ENCODE data around the gene ZCCHC3.
"Not testable (repeated sequence)": the region's sequence is repeated elsewhere in the genome, so short reads cannot be mapped to it uniquely, and the experiment has no call there.

ZCCHC3 gene

GRCh38 chr20:329851-330232 is 32.5 kb downstream of the ZCCHC3 start:
- H3K4me1 ChIP-seq = peaks cover 0 to 41% (median 16%) of the 10 kb centered on the region in 4 donors
- intact Hi-C loops (cut with DNase I; ENCODE audit: low total_unique reads) = loop anchor here (5.0 kb wide), 1 partner anchor 118 kb away; no protein-coding TSS in a partner anchor
- DNase-seq = no peak
- TF ChIP-seq CTCF (IDR thresholded peaks at IDR 0.05) = no peak
- no peaks in the 10 kb centered on the region for H3K9me3 ChIP-seq
- peak overlapping the region in 1 of 2 donors; percentile 95 for H3K27ac ChIP-seq
- no peaks in the 10 kb centered on the region for H3K27me3 ChIP-seq
- no peak overlapping the region for H3K4me3 ChIP-seq
- H3K36me3 ChIP-seq = peaks cover 0 to 7% (median 0%) of the 10 kb centered on the region in 3 donors

- Histone ChIP-seq H3K36me3 (peaks cover 0 to 7% (median 0%) of the 10 kb centered on the region in 3 donors), H3K27ac (peak overlapping the region in 1 of 2 donors; percentile 95), H3K9me3 (no peaks in the 10 kb centered on the region), H3K4me3 (no peak overlapping the region), H3K4me1 (peaks cover 0 to 41% (median 16%) of the 10 kb centered on the region in 4 donors), H3K27me3 (no peaks in the 10 kb centered on the region)
- intact Hi-C loops (cut with DNase I; ENCODE audit: low total_unique reads) = loop anchor here (5.0 kb wide), 1 partner anchor 118 kb away; no protein-coding TSS in a partner anchor
- TF ChIP-seq CTCF (IDR thresholded peaks at IDR 0.05) = peak; percentile 76 to 82
- no peak for DNase-seq
These were observed 33.1 kb downstream of the ZCCHC3 start for GRCh38 chr20:330233-331149.

GRCh38 chr20:334578-334977 is 37.2 kb downstream of the ZCCHC3 start:
- no peaks in the 10 kb centered on the region for H3K9me3 ChIP-seq
- H3K27me3 ChIP-seq = no peaks in the 10 kb centered on the region
- H3K4me1 ChIP-seq = peaks cover 0 to 12% (median 3%) of the 10 kb centered on the region in 4 donors
- no peak overlapping the region for H3K4me3 ChIP-seq
- no peak overlapping the region for H3K27ac ChIP-seq
- intact Hi-C loops (cut with DNase I; ENCODE audit: low total_unique reads) = loop anchor here (5.0 kb wide), 1 partner anchor 122 kb away; no protein-coding TSS in a partner anchor
- no peak for DNase-seq
- H3K36me3 ChIP-seq = peaks cover 0 to 7% (median 0%) of the 10 kb centered on the region in 3 donors
- no peak for TF ChIP-seq CTCF (IDR thresholded peaks at IDR 0.05)

- H3K4me3 ChIP-seq; intact Hi-C loops (cut with DNase I; ENCODE audit: low total_unique reads); H3K4me1 ChIP-seq; H3K27me3 ChIP-seq; H3K36me3 ChIP-seq; DNase-seq; H3K27ac ChIP-seq; H3K9me3 ChIP-seq: not testable (repeated sequence)
These were observed 38.7 kb downstream of the ZCCHC3 start for GRCh38 chr20:336040-336439.

DNA sequence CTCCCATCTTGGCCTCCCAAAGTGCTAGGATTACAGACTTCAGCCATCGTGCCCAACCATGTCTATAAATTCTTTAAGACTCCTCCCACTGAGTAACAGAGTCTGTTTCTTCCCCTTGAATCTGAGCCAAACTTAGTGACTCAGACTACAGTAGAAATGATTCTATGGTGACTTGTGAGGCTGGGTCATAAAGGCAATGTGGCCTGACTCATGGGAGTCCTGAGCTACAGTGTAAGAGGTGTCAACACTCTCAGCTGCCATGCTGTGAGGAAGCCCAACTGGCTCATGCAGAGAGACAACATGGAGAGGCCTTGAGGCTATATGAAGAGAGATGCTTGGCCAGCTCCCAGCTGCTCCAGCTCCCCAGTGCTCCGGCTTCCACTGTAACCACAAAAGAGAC is 44.3 kb downstream of the ZCCHC3 start:
- Histone ChIP-seq H3K4me3 (no peak overlapping the region), H3K4me1 (peaks cover 0 to 9% (median 3%) of the 10 kb centered on the region in 4 donors), H3K9me3 (peaks cover 0 to 6% (median 0%) of the 10 kb centered on the region in 3 donors), H3K27me3 (no peaks in the 10 kb centered on the region), H3K27ac (no peak overlapping the region), H3K36me3 (no peaks in the 10 kb centered on the region)
- no peak for TF ChIP-seq CTCF (IDR thresholded peaks at IDR 0.05)
- no peak for DNase-seq
- intact Hi-C loops (cut with DNase I; ENCODE audit: low total_unique reads) = no loop called here

GRCh38 chr20:343107-343506 is 45.7 kb downstream of the ZCCHC3 start:
- TF ChIP-seq CTCF (IDR thresholded peaks at IDR 0.05) = no peak
- no peak overlapping the region for H3K4me3 ChIP-seq
- H3K9me3 ChIP-seq = peaks cover 0 to 6% (median 0%) of the 10 kb centered on the region in 3 donors
- H3K36me3 ChIP-seq = no peaks in the 10 kb centered on the region
- intact Hi-C loops (cut with DNase I; ENCODE audit: low total_unique reads) = no loop called here
- H3K4me1 ChIP-seq = peaks cover 0 to 13% (median 3%) of the 10 kb centered on the region in 4 donors
- no peak overlapping the region for H3K27ac ChIP-seq
- DNase-seq = no peak
- H3K27me3 ChIP-seq = no peaks in the 10 kb centered on the region
